CD4-positive, alpha-beta memory T cell (primary cell): ENCODE data around the gene UBE2H. TPM values are rescaled to one million over a fixed set of nuclear protein-coding genes. Genes with fewer than 3 reads are reported as not detected.
A peak's percentile ranks its signal among the peaks of the same experiment; 100 is the strongest.

Experiments
- CTCF ChIA-PET: fragments of 350-600 bp; sonication (Branson Sonifier 250); formaldehyde crosslinking; loops from one replicate; lab custom pipeline; 2021; ENCODE audit warnings: inconsistent platforms; ENCODE audit not compliant: partially characterized antibody; lab: Charles Lee
- POLR2A ChIA-PET: fragments of 350-600 bp; sonication (Branson Sonifier 250); formaldehyde crosslinking; loops from one replicate; lab custom pipeline; 2021; ENCODE audit not compliant: partially characterized antibody; lab: Charles Lee
- DNase-seq, 5 donors: peaks; one replicate each; pipeline versions ENCODE4 v3.0.0 to v3.0.0-alpha.2; 2020 to 2022; ENCODE audit warnings: mixed read lengths in 1 of 5
- H3K27ac ChIP-seq: one replicate; pipeline ENCODE4 v1.7.0; 2013; ENCODE audit warnings: low read depth, low read length
- H3K27me3 ChIP-seq: 2 replicates; pipeline ENCODE4 v1.7.0; 2013; ENCODE audit warnings: mild to moderate bottlenecking, low read length, moderate library complexity; ENCODE audit not compliant: insufficient read depth
- H3K36me3 ChIP-seq: 2 replicates; pipeline ENCODE4 v1.7.0; 2013; ENCODE audit warnings: mild to moderate bottlenecking, low read length, moderate library complexity; ENCODE audit not compliant: insufficient read depth
- H3K4me1 ChIP-seq: 2 replicates; pipeline ENCODE4 v1.7.0; 2013; ENCODE audit warnings: mild to moderate bottlenecking, low read length, moderate library complexity; ENCODE audit not compliant: insufficient read depth
- H3K4me3 ChIP-seq, 2 donors: one replicate each; pipeline ENCODE4 v1.7.0; 2013; ENCODE audit warnings: low read length in 2 of 2, mild to moderate bottlenecking in 1 of 2
- H3K9me3 ChIP-seq, 2 donors: one replicate each; pipeline ENCODE4 v1.7.0; 2013; ENCODE audit warnings: low read length in 2 of 2, control low read depth in 1 of 2; ENCODE audit not compliant: control insufficient read depth in 1 of 2
- H3K27ac Mint-ChIP-seq, 7 donors: one replicate each; pipeline ENCODE4 v1.8.0; 2020 to 2021; ENCODE audit warnings: mixed read lengths in 7 of 7, mild to moderate bottlenecking in 6 of 7, inconsistent platforms in 3 of 7, moderate library complexity in 3 of 7
- H3K27me3 Mint-ChIP-seq, 2 donors: one replicate each; pipeline ENCODE4 v1.8.0; 2020 to 2021; ENCODE audit warnings: mixed read lengths in 2 of 2
- H3K36me3 Mint-ChIP-seq, 2 donors: one replicate each; pipeline ENCODE4 v1.8.0; 2020 to 2021; ENCODE audit warnings: mixed read lengths in 2 of 2, inconsistent platforms in 1 of 2, mild to moderate bottlenecking in 1 of 2
- H3K4me1 Mint-ChIP-seq, 4 donors: one replicate each; pipeline ENCODE4 v1.8.0; 2020 to 2021; ENCODE audit warnings: mixed read lengths in 4 of 4, mild to moderate bottlenecking in 1 of 4
- H3K4me3 Mint-ChIP-seq, 8 donors: one replicate each; pipeline ENCODE4 v1.8.0; 2020 to 2021; ENCODE audit warnings: mixed read lengths in 8 of 8, mild to moderate bottlenecking in 7 of 8, moderate library complexity in 6 of 8, inconsistent platforms in 3 of 8
- H3K9me3 Mint-ChIP-seq, 8 donors: one replicate each; pipeline ENCODE4 v1.8.0; 2020 to 2021; ENCODE audit warnings: mixed read lengths in 8 of 8, mild to moderate bottlenecking in 5 of 8, inconsistent platforms in 3 of 8, moderate library complexity in 1 of 8
- intact Hi-C: fragments of 100-400 bp; cut with micrococcal nuclease; formaldehyde crosslinking; loops from one replicate; pipeline ENCODE4 v1.15.1; 2023
- polyA plus RNA-seq, 2 donors: library from polyadenylated mRNA; unstranded; fragments of 300-500 nt; fragmentation: Illumina TruSeq; gene quantifications; one replicate each; pipeline ENCODE4 v1.2.3, GENCODE V29; 2021
- total RNA-seq, 2 experiments: library from RNA; stranded (reverse); gene quantifications; one replicate each; pipeline ENCODE4 v1.2.3, GENCODE V29; 2021

Gene UBE2H
- total and polyA plus RNA-seq, 4 experiments from 2014 or later, result 42.6 to 56.6 (median 44.8) TPM

DNA sequence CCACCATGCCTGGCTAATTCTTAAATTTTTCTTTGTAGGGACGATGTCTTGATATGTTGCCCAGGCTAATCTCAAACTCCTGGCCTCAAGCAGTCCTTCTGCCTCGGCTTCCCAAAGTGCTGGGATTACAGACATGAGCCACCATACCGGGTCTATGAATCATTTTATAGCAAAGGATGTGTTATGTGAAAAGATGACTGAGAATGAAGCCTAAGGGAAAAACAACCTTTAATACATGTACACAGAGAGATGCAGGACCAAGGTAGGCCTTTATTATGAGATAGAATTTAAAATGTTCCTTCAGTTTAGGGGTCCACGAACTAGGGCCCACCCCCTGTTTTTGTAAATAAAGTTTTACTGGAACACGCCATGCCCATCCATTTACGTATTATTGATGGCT is 41.0 kb downstream of the UBE2H start:
- peak overlapping the region in 2 of 8 donors; percentile 31 to 35 for H3K4me3 Mint-ChIP-seq
- ChIA-PET POLR2A (no interaction called here), CTCF (no interaction called here)
- no peaks in the 10 kb centered on the region for H3K27me3 ChIP-seq
- peak overlapping the region in 5 of 7 donors; percentile 27 to 66 (median 39) for H3K27ac Mint-ChIP-seq
- intact Hi-C loops, result no loop called here
- H3K9me3 Mint-ChIP-seq, result no peaks in the 10 kb centered on the region
- H3K36me3 ChIP-seq, result no peaks in the 10 kb centered on the region
- H3K4me1 ChIP-seq, result peaks cover 64% of the 10 kb centered on the region
- peaks cover 57 to 94% (median 77%) of the 10 kb centered on the region in 4 donors for H3K4me1 Mint-ChIP-seq
- no peak for DNase-seq
- no peaks in the 10 kb centered on the region for H3K27me3 Mint-ChIP-seq
- peaks cover 21 to 44% of the 10 kb centered on the region in 2 donors for H3K36me3 Mint-ChIP-seq
- no peak overlapping the region for H3K27ac ChIP-seq
- H3K4me3 ChIP-seq, result no peak overlapping the region
- no peaks in the 10 kb centered on the region for H3K9me3 ChIP-seq

DNA sequence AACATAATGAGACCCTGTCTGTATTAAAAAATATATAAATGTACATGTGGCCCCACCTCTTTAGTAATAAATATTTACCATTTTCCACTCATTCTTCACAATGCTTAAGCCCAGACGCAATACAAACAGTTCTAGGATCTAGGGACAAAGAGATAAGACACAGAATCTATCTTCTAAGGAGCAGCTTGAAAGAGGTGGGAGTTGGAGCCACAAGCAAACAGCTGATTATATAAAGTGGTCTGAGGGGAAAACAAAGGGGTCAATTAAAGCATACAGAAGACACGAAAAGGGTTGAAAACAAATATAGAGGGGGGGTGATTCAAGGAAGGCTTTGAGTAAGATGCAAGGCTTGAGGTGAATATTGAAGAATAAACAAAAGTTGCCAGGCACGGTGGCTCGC is 43.1 kb downstream of the UBE2H start:
- no peaks in the 10 kb centered on the region for H3K9me3 ChIP-seq
- H3K4me3 Mint-ChIP-seq, result peak overlapping the region in 3 of 8 donors; percentile 3 to 51 (median 19)
- H3K27me3 ChIP-seq, result no peaks in the 10 kb centered on the region
- H3K36me3 ChIP-seq, result no peaks in the 10 kb centered on the region
- H3K27ac ChIP-seq, result no peak overlapping the region
- peaks cover 0 to 4% (median 0%) of the 10 kb centered on the region in 8 donors for H3K9me3 Mint-ChIP-seq
- ChIA-PET POLR2A (no interaction called here), CTCF (no interaction called here)
- H3K4me1 Mint-ChIP-seq, result peaks cover 62 to 94% (median 77%) of the 10 kb centered on the region in 4 donors
- H3K4me1 ChIP-seq, result peaks cover 65% of the 10 kb centered on the region
- peak overlapping the region; percentile 32 to 91 (median 81) for H3K27ac Mint-ChIP-seq
- no peak for DNase-seq
- H3K27me3 Mint-ChIP-seq, result no peaks in the 10 kb centered on the region
- intact Hi-C loops, result no loop called here
- H3K36me3 Mint-ChIP-seq, result peaks cover 25 to 57% of the 10 kb centered on the region in 2 donors
- no peak overlapping the region for H3K4me3 ChIP-seq

DNA sequence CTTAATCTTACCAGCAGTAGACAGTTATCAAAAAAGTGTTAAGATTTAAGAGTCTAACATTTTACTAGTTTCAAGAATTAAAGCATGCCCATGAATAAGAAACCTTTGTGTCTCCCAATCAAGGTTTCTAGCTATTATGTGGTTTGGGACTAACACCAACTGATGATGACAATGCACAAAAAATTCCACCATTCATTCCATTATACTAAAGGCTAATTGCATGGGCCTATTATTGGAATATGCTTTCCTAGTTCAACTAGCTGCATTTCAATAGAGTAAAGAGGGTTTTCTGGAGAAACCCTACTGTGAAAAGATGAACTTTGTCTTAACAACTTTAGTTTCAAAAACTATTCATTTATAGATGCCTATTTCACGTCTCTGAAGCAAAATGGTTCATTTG is 44.6 kb downstream of the UBE2H start:
- Mint-ChIP-seq H3K4me3 (peak overlapping the region in 7 of 8 donors; percentile 4 to 65 (median 55)), H3K36me3 (peaks cover 31 to 66% of the 10 kb centered on the region in 2 donors), H3K27me3 (no peaks in the 10 kb centered on the region), H3K4me1 (peaks cover 62 to 94% (median 77%) of the 10 kb centered on the region in 4 donors), H3K9me3 (peaks cover 0 to 4% (median 0%) of the 10 kb centered on the region in 8 donors), H3K27ac (peak overlapping the region; percentile 32 to 91 (median 81))
- H3K36me3 ChIP-seq, result no peaks in the 10 kb centered on the region
- ChIA-PET CTCF (no interaction called here), POLR2A (interaction anchor here (1.3 kb wide), 1 partner anchor 41 kb away, joined by 3 read pairs; no protein-coding TSS in a partner anchor)
- no peaks in the 10 kb centered on the region for H3K9me3 ChIP-seq
- H3K4me1 ChIP-seq, result peaks cover 74% of the 10 kb centered on the region
- DNase-seq, result no peak
- H3K27ac ChIP-seq, result no peak overlapping the region
- H3K4me3 ChIP-seq, result no peak overlapping the region
- H3K27me3 ChIP-seq, result no peaks in the 10 kb centered on the region
- intact Hi-C loops, result no loop called here

DNA sequence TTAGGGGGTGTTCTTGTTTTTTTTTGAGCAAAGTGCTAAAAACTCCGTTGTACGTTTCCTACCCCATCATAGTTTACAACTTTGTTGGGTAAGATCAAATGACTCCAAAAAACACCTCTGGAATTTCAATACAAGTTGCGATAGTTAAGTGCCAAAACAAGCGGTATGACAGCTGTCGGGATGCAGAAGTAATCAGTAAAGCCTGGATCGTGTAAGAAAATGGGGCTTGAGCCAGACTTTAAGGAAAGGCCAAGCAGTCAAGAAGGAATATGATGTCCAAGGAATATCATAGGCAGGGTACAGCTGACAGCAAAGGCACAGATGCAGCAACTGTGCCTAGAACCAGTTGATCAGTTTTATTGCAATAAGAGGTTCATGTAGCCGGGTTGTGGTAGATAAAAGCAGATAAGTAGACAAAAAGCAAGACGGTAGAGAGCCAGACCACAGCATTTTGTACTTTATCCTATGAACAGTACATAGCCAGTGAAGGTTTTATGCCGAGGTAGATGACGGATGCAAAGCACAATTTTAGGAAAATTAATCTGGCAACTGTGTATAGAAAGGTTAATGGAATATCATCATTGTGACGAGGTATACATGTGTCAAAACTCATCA is 45.5 kb downstream of the UBE2H start:
- H3K4me1 ChIP-seq, result peaks cover 80% of the 10 kb centered on the region
- peak overlapping the region; percentile 28 for H3K27ac ChIP-seq
- intact Hi-C loops, result no loop called here
- no peaks in the 10 kb centered on the region for H3K9me3 ChIP-seq
- Mint-ChIP-seq H3K4me3 (peak overlapping the region; percentile 54 to 78 (median 65)), H3K27me3 (no peaks in the 10 kb centered on the region), H3K4me1 (peaks cover 67 to 100% (median 85%) of the 10 kb centered on the region in 4 donors), H3K9me3 (peaks cover 0 to 4% (median 0%) of the 10 kb centered on the region in 8 donors), H3K36me3 (peaks cover 32 to 69% of the 10 kb centered on the region in 2 donors), H3K27ac (peak overlapping the region; percentile 77 to 94 (median 88))
- H3K27me3 ChIP-seq, result no peaks in the 10 kb centered on the region
- POLR2A ChIA-PET, result interaction anchor here (1.0 to 2.4 kb wide), 6 partner anchors 12 to 45 kb away, joined by 3 to 8 read pairs (median 4); partner anchors contain the start of gene UBE2H
- no peaks in the 10 kb centered on the region for H3K36me3 ChIP-seq
- peak in 3 of 5 donors; percentile 10 to 25 (median 16) for DNase-seq
- peak overlapping the region in 1 of 2 donors; percentile 28 for H3K4me3 ChIP-seq
- CTCF ChIA-PET, result no interaction called here

DNA sequence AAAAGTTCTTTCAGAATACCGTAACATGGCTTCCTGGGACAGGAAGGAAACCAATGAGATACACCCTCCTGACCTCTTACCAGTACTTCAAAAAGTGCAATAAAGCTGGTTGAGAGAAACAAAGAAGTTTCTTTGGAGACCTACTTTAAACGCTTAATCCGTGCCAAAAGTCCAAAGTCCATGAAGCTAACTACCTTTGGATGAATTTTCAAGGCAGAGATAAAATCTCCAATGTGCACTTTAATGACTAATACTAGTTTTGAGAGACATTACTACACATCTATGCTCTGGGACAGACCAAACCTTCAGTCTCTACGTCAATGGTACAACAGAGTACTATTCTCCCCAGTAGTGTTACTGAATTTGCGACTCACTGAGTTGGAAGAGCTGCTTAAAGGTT is 46.1 kb downstream of the UBE2H start:
- intact Hi-C loops, result loop anchor here (1.0 kb wide), 1 partner anchor 43 kb away; no protein-coding TSS in a partner anchor
- H3K27ac ChIP-seq, result peak overlapping the region; percentile 28
- peaks cover 0 to 4% (median 0%) of the 10 kb centered on the region in 8 donors for H3K9me3 Mint-ChIP-seq
- ChIA-PET CTCF (no interaction called here), POLR2A (interaction anchor here (1.0 to 2.4 kb wide), 5 partner anchors 12 to 45 kb away, joined by 3 to 8 read pairs (median 5); partner anchors contain the start of gene UBE2H)
- H3K36me3 ChIP-seq, result no peaks in the 10 kb centered on the region
- H3K9me3 ChIP-seq, result no peaks in the 10 kb centered on the region
- H3K4me1 Mint-ChIP-seq, result peaks cover 67 to 98% (median 83%) of the 10 kb centered on the region in 4 donors
- H3K36me3 Mint-ChIP-seq, result peaks cover 34 to 66% of the 10 kb centered on the region in 2 donors
- peak overlapping the region; percentile 77 to 94 (median 88) for H3K27ac Mint-ChIP-seq
- H3K27me3 Mint-ChIP-seq, result no peaks in the 10 kb centered on the region
- peaks cover 77% of the 10 kb centered on the region for H3K4me1 ChIP-seq
- peak; percentile 23 to 54 (median 43) for DNase-seq
- no peaks in the 10 kb centered on the region for H3K27me3 ChIP-seq
- H3K4me3 ChIP-seq, result peak overlapping the region in 1 of 2 donors; percentile 28
- H3K4me3 Mint-ChIP-seq, result peak overlapping the region; percentile 54 to 78 (median 65)

DNA sequence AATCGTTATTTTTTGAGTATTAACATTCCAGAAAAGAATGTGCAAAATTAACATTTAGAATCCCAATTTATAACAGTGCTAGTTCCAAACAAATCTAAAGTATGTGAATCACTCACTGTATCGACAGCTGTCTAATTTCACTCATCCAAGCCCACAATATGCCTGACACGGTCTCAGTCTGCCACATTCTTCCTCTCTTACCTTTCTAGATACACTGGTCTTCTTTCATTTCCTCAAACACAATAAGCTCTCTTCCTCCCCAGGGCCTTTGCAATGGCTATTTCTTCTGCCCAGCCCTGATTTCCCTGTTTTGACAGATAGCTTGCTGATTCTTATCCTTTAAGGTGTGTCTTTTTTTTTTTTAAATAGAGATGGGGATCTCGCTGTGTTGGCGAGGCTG is 48.8 kb downstream of the UBE2H start:
- peak overlapping the region; percentile 58 to 96 (median 84) for H3K27ac Mint-ChIP-seq
- H3K36me3 Mint-ChIP-seq, result peaks cover 30 to 55% of the 10 kb centered on the region in 2 donors
- H3K4me3 Mint-ChIP-seq, result peak overlapping the region in 5 of 8 donors; percentile 36 to 60 (median 47)
- H3K9me3 ChIP-seq, result no peaks in the 10 kb centered on the region
- ChIA-PET CTCF (interaction anchor here (1.6 kb wide), 1 partner anchor 79 kb away, joined by 4 read pairs; no protein-coding TSS in a partner anchor), POLR2A (interaction anchor here (1.6 kb wide), 1 partner anchor 29 kb away, joined by 6 read pairs; no protein-coding TSS in a partner anchor)
- H3K27ac ChIP-seq, result no peak overlapping the region
- H3K9me3 Mint-ChIP-seq, result peaks cover 0 to 4% (median 0%) of the 10 kb centered on the region in 8 donors
- no peaks in the 10 kb centered on the region for H3K36me3 ChIP-seq
- H3K4me3 ChIP-seq, result no peak overlapping the region
- intact Hi-C loops, result no loop called here
- H3K4me1 ChIP-seq, result peaks cover 68% of the 10 kb centered on the region
- no peaks in the 10 kb centered on the region for H3K27me3 ChIP-seq
- no peaks in the 10 kb centered on the region for H3K27me3 Mint-ChIP-seq
- peaks cover 61 to 90% (median 78%) of the 10 kb centered on the region in 4 donors for H3K4me1 Mint-ChIP-seq
- DNase-seq, result no peak
